ENCODE data around the gene DNAH6. TPM values are rescaled to one million over a fixed set of nuclear protein-coding genes. Genes with fewer than 3 reads are reported as not detected.

Gene DNAH6
- total and polyA plus RNA-seq, 2 of the 8 experiments (the other 6 are each of a cell fraction or from before 2014, with no cell fraction given) = 0.06 to 0.43 TPM

GRCh38 chr2:84545005-84545404 lies 28.7 kb downstream of the DNAH6 start:
- Histone ChIP-seq H2BK5ac (ENCODE audit: low read depth, low read length) (no peak overlapping the region), H4K20me1 (replicated peaks in 1 of 2; ENCODE audit: control insufficient read depth in 1 of 2, insufficient read depth in 2 of 2, low read length in 2 of 2) (no peaks in the 10 kb centered on the region), H3K23me2 (ENCODE audit: low read depth, low read length) (no peaks in the 10 kb centered on the region), H3K4me3 (ENCODE audit: extremely low read depth in 1 of 4, insufficient read depth in 2 of 4, low read depth in 3 of 4, low read length in 4 of 4) (no peak overlapping the region), H3K27ac (ENCODE audit: low read depth, low read length) (no peak overlapping the region), H2AK5ac (ENCODE audit: low read depth, low read length) (no peak overlapping the region), H3K9ac (replicated peaks in 1 of 4; ENCODE audit: extremely low read depth in 1 of 4, low read depth in 3 of 4, low read length in 3 of 4) (no peak overlapping the region), H3K18ac (ENCODE audit: extremely low read depth, low read length) (no peak overlapping the region), H3K4me1 (replicated peaks in 1 of 4; ENCODE audit: control insufficient read depth in 3 of 4, insufficient read depth in 4 of 4, low read length in 3 of 4) (no peaks in the 10 kb centered on the region), H2BK120ac (replicated peaks; ENCODE audit: low read depth, low read length) (no peak overlapping the region), H3K23ac (ENCODE audit: insufficient read length) (no peak overlapping the region), H2BK15ac (ENCODE audit: low read length) (no peak overlapping the region), H4K8ac (ENCODE audit: extremely low read depth, insufficient read depth, low read length) (no peak overlapping the region), H2BK20ac (ENCODE audit: low read length) (no peak overlapping the region), H3K79me2 (ENCODE audit: control insufficient read depth in 1 of 2, insufficient read depth in 2 of 2, low read length in 2 of 2) (no peaks in the 10 kb centered on the region), H3K27me3 (replicated peaks in 1 of 4; ENCODE audit: control insufficient read depth in 3 of 4, extremely low read depth in 1 of 4, insufficient read depth in 3 of 4, low read length in 3 of 4) (no peaks in the 10 kb centered on the region), H4K5ac (ENCODE audit: insufficient read length, low read depth, low read length) (no peak overlapping the region), H3K79me1 (ENCODE audit: low read depth, low read length) (no peaks in the 10 kb centered on the region), H2AFZ (ENCODE audit: low read length) (no peak overlapping the region), H3K4ac (replicated peaks; ENCODE audit: insufficient read length, low read depth, low read length) (no peak overlapping the region), H2BK12ac (ENCODE audit: low read depth, low read length) (no peak overlapping the region), H3K36me3 (ENCODE audit: control insufficient read depth in 2 of 4, insufficient read depth in 4 of 4, low read length in 3 of 4) (no peaks in the 10 kb centered on the region), H3K56ac (replicated peaks; ENCODE audit: insufficient read length, low read depth, low read length) (no peak overlapping the region), H3K4me2 (ENCODE audit: insufficient read depth in 1 of 2, low read depth in 2 of 2, low read length in 2 of 2) (no peak overlapping the region), H4K91ac (replicated peaks; ENCODE audit: insufficient read length, low read length) (no peak overlapping the region), H3K14ac (ENCODE audit: insufficient read length) (no peak overlapping the region), H3K9me3 (ENCODE audit: insufficient read depth in 2 of 2, low read depth in 1 of 2, low read length in 1 of 2) (no peaks in the 10 kb centered on the region)
- ChIA-PET CTCF (ENCODE audit: partially characterized antibody) (no interaction called here), POLR2A (ENCODE audit: partially characterized antibody) (no interaction called here)
- no peak for TF ChIP-seq TEAD4 (IDR thresholded peaks at IDR 0.05; ENCODE audit: low read depth, low read length)
- TF ChIP-seq SIN3A (conservative IDR thresholded peaks at IDR 0.05 in 1 of 2, IDR thresholded peaks at IDR 0.05 in 1 of 2; ENCODE audit: low read depth in 1 of 2, low read length in 2 of 2) = no peak
- no peak for TF ChIP-seq RAD21 (IDR thresholded peaks at IDR 0.05 in 1 of 2, conservative IDR thresholded peaks at IDR 0.05 in 1 of 2; ENCODE audit: low read depth in 2 of 2, low read length in 2 of 2)
- no peak for TF ChIP-seq SP4 (IDR thresholded peaks at IDR 0.05; ENCODE audit: low read length)
- FAIRE-seq = no peak
- no peak for DNase-seq (ENCODE audit: low read depth in 1 of 2, low spot score in 2 of 2)
